Activated naive CD8-positive, alpha-beta T cell treated with anti-CD3 and anti-CD28 coated beads, Interleukin-2, amount 50 U/mL, for 24 hours (primary cell): Measurements from ENCODE around the gene SMOC1.

ENCODE experiments used
- ATAC-seq: fragments of 150-1000 bp; cut with Tn5 transposase; one replicate; pipeline ENCODE4 v1.10.0; 2021
- DNase-seq: peaks from one replicate; pipeline ENCODE4 v3.0.0; 2021
- H3K27ac Mint-ChIP-seq: one replicate; pipeline ENCODE4 v1.8.0; 2021; ENCODE audit warnings: mild to moderate bottlenecking, mixed read lengths
- H3K27me3 Mint-ChIP-seq: one replicate; pipeline ENCODE4 v1.8.0; 2021; ENCODE audit warnings: mixed read lengths
- H3K36me3 Mint-ChIP-seq: one replicate; pipeline ENCODE4 v1.8.0; 2021; ENCODE audit warnings: low read depth, mixed read lengths
- H3K4me1 Mint-ChIP-seq: one replicate; pipeline ENCODE4 v1.8.0; 2021; ENCODE audit warnings: mixed read lengths
- H3K4me3 Mint-ChIP-seq: one replicate; pipeline ENCODE4 v1.8.0; 2021; ENCODE audit warnings: mild to moderate bottlenecking, moderate library complexity, mixed read lengths
- H3K9me3 Mint-ChIP-seq: one replicate; pipeline ENCODE4 v1.8.0; 2021; ENCODE audit warnings: mixed read lengths

The SMOC1 gene, protein sequence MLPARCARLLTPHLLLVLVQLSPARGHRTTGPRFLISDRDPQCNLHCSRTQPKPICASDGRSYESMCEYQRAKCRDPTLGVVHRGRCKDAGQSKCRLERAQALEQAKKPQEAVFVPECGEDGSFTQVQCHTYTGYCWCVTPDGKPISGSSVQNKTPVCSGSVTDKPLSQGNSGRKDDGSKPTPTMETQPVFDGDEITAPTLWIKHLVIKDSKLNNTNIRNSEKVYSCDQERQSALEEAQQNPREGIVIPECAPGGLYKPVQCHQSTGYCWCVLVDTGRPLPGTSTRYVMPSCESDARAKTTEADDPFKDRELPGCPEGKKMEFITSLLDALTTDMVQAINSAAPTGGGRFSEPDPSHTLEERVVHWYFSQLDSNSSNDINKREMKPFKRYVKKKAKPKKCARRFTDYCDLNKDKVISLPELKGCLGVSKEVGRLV

GRCh38 chr14:69879175-69880043 lies at the start of gene SMOC1:
Gene SMOC1 (plus strand): TSS chr14:69879416. CDS start chr14:69879679, 263 bp downstream.
- Mint-ChIP-seq H3K9me3 (no peaks in the 10 kb centered on the region), H3K27ac (no peak within 1 kb of the TSS), H3K27me3 (peaks cover 56% of the 10 kb centered on the region), H3K4me1 (no peaks in the 10 kb centered on the region), H3K4me3 (no peak within 1 kb of the TSS), H3K36me3 (no peaks in the 10 kb centered on the region)
- ATAC-seq (peak; percentile 57), DNase-seq (peak; percentile 39)

DNA sequence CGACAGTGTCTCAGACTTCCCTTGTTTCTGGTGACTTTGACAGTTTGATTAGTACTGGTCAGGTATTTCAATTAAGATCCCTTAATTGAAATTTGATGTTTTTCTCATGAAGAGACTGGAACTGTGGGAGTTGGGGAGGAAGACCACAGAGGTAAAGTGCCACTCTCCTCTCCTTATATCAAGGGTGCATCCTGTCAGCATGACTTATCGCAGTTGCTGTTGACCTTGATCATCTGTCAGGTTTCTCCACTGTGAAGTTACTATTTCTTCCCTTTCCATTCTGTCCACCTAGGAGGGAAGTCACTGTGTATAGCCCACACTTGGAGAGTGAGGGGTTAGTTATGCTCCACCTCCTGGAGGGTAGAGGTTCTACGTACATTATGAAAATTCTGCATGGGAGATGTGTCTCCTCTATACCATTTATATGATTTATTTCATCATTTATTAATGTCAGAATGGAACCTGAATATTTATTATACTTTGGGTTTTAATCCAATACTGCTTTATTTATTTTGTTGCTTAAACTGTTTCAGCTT lies 40.3 kb upstream of the SMOC1 start:
- H3K4me1 Mint-ChIP-seq = no peaks in the 10 kb centered on the region
- no peaks in the 10 kb centered on the region for H3K9me3 Mint-ChIP-seq
- peaks cover 7% of the 10 kb centered on the region for H3K27me3 Mint-ChIP-seq
- H3K4me3 Mint-ChIP-seq = no peak overlapping the region
- ATAC-seq (no peak), DNase-seq (no peak)
- no peaks in the 10 kb centered on the region for H3K36me3 Mint-ChIP-seq
- H3K27ac Mint-ChIP-seq = no peak overlapping the region

GRCh38 chr14:69839661-69840060 lies 39.6 kb upstream of the SMOC1 start:
- Mint-ChIP-seq H3K4me3 (no peak overlapping the region), H3K4me1 (no peaks in the 10 kb centered on the region), H3K36me3 (no peaks in the 10 kb centered on the region), H3K27ac (no peak overlapping the region), H3K27me3 (peaks cover 7% of the 10 kb centered on the region), H3K9me3 (no peaks in the 10 kb centered on the region)
- no peak for DNase-seq
- ATAC-seq = no peak

- Mint-ChIP-seq H3K36me3 (no peaks in the 10 kb centered on the region), H3K9me3 (no peaks in the 10 kb centered on the region), H3K27ac (no peak overlapping the region), H3K4me1 (no peaks in the 10 kb centered on the region), H3K27me3 (no peaks in the 10 kb centered on the region), H3K4me3 (no peak overlapping the region)
- no peak for ATAC-seq
- DNase-seq = no peak
Observed at GRCh38 chr14:69841656-69842055, 37.6 kb upstream of the SMOC1 start.

DNA sequence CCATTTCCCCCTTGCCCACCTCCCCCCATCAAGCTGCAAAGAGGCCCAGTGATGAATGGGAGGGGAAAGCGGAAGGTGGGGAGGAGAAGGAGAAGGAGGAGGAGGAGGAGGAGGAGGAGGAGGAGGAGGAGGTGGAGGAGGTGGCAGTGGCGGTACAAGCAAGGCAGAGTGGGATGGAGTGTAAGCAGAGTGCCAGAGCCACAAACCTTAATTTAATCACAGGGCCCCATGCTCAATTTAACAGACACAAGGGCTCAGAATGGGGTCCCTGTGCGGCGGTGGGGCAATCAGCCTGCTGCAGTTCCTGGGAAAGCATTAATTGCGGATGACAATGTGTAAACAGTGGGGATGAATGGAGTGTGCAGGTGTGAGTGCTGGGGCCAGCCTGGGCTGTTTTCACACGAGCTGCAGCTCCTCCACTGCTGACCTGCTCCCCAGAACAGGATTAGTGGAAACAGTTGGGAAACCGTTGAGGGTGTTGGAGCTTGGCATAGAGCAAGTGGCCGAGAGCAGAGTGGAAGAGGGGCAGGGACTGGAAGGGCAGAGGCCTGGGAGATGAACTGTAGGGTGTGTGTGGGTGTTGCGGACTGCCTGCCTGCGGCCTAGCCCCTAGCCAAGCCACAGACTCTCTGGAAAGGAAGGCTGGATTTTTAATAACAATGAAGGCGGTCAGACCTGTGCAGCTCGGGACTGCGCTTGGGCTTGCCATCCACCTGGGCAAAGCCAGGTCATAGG lies 36.4 kb upstream of the SMOC1 start:
- DNase-seq (no peak), ATAC-seq (no peak)
- Mint-ChIP-seq H3K4me3 (no peak overlapping the region), H3K9me3 (no peaks in the 10 kb centered on the region), H3K27ac (no peak overlapping the region), H3K36me3 (no peaks in the 10 kb centered on the region), H3K4me1 (no peaks in the 10 kb centered on the region), H3K27me3 (no peaks in the 10 kb centered on the region)

GRCh38 chr14:69844171-69844570 lies 35.0 kb upstream of the SMOC1 start:
- H3K27ac Mint-ChIP-seq = no peak overlapping the region
- DNase-seq (no peak), ATAC-seq (no peak)
- no peak overlapping the region for H3K4me3 Mint-ChIP-seq
- H3K4me1 Mint-ChIP-seq = no peaks in the 10 kb centered on the region
- H3K27me3 Mint-ChIP-seq = no peaks in the 10 kb centered on the region
- H3K36me3 Mint-ChIP-seq = no peaks in the 10 kb centered on the region
- H3K9me3 Mint-ChIP-seq = no peaks in the 10 kb centered on the region

DNA sequence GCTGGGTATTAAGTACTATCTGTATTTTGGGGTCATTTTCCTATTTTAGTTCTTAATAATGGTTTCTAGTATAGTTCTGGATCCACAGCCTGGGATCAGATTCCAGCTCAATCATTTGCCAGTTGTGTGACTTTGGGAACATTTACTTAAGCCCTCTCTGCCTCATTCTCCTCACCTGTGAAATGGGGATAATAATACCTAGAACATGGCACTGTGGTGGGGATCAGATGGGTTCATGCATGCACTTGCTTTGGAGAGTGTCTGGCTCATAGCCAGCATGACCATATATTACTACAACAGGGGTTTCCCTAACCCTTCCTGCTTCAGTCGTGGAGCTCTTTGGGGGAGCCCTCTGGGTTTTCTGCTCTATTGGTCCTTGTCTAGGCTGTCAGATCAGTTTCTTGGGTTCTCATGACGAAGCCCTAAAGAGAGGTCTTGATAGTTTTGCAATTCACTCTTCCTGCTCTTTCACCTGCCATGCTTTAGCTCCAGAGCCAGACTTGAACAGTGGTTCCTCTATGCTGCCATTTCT lies 34.1 kb upstream of the SMOC1 start:
- no peak for ATAC-seq
- H3K4me3 Mint-ChIP-seq = no peak overlapping the region
- no peaks in the 10 kb centered on the region for H3K27me3 Mint-ChIP-seq
- no peak overlapping the region for H3K27ac Mint-ChIP-seq
- DNase-seq = no peak
- H3K36me3 Mint-ChIP-seq = no peaks in the 10 kb centered on the region
- H3K9me3 Mint-ChIP-seq = no peaks in the 10 kb centered on the region
- H3K4me1 Mint-ChIP-seq = no peaks in the 10 kb centered on the region

- no peak overlapping the region for H3K27ac Mint-ChIP-seq
- H3K4me1 Mint-ChIP-seq = no peaks in the 10 kb centered on the region
- ATAC-seq (no peak), DNase-seq (no peak)
- no peak overlapping the region for H3K4me3 Mint-ChIP-seq
- no peaks in the 10 kb centered on the region for H3K36me3 Mint-ChIP-seq
- no peaks in the 10 kb centered on the region for H3K9me3 Mint-ChIP-seq
- H3K27me3 Mint-ChIP-seq = no peaks in the 10 kb centered on the region
Observed at GRCh38 chr14:69845787-69846186, 33.4 kb upstream of the SMOC1 start.

DNA sequence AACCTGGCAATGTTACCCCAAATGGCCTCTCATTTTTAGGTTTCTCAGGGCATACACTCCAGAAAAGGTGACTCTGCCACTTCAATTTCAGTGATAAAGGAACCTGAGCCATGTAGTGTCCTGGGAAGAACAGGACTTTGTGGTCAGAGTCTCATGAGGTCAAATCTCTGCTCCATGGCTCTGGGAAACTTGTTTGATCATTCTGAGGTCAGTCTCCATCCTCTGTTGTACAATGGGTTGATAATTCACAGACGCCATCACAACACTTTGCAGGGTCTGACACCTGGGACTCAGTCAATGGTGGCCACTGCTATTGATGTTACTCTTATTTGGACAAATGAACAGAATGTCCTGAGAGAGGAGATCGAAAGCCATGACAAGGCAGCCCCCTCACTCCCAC lies 31.1 kb upstream of the SMOC1 start:
- DNase-seq (no peak), ATAC-seq (no peak)
- no peaks in the 10 kb centered on the region for H3K27me3 Mint-ChIP-seq
- H3K4me3 Mint-ChIP-seq = no peak overlapping the region
- no peak overlapping the region for H3K27ac Mint-ChIP-seq
- no peaks in the 10 kb centered on the region for H3K9me3 Mint-ChIP-seq
- no peaks in the 10 kb centered on the region for H3K4me1 Mint-ChIP-seq
- no peaks in the 10 kb centered on the region for H3K36me3 Mint-ChIP-seq

GRCh38 chr14:69848903-69849391 lies 30.3 kb upstream of the SMOC1 start:
- DNase-seq = no peak

GRCh38 chr14:69850086-69850735 lies 29.0 kb upstream of the SMOC1 start:
- Mint-ChIP-seq H3K9me3 (no peaks in the 10 kb centered on the region), H3K4me1 (no peaks in the 10 kb centered on the region), H3K27ac (no peak overlapping the region), H3K4me3 (no peak overlapping the region), H3K27me3 (peaks cover 2% of the 10 kb centered on the region), H3K36me3 (no peaks in the 10 kb centered on the region)
- DNase-seq (no peak), ATAC-seq (no peak)

More at GRCh38 chr14:69848903-69849391, 30.3 kb upstream of the SMOC1 start:
- no peak for ATAC-seq
- H3K4me3 Mint-ChIP-seq = no peak overlapping the region
- H3K4me1 Mint-ChIP-seq = no peaks in the 10 kb centered on the region
- no peaks in the 10 kb centered on the region for H3K27me3 Mint-ChIP-seq
- H3K9me3 Mint-ChIP-seq = no peaks in the 10 kb centered on the region
- H3K36me3 Mint-ChIP-seq = no peaks in the 10 kb centered on the region
- H3K27ac Mint-ChIP-seq = no peak overlapping the region

- no peaks in the 10 kb centered on the region for H3K9me3 Mint-ChIP-seq
- no peaks in the 10 kb centered on the region for H3K36me3 Mint-ChIP-seq
- peaks cover 2% of the 10 kb centered on the region for H3K27me3 Mint-ChIP-seq
- H3K4me1 Mint-ChIP-seq = no peaks in the 10 kb centered on the region
- DNase-seq (no peak), ATAC-seq (no peak)
- no peak overlapping the region for H3K27ac Mint-ChIP-seq
- no peak overlapping the region for H3K4me3 Mint-ChIP-seq
Observed at GRCh38 chr14:69850736-69851112, 28.5 kb upstream of the SMOC1 start.

GRCh38 chr14:69852531-69853321 lies 26.5 kb upstream of the SMOC1 start:
- peaks cover 2% of the 10 kb centered on the region for H3K27me3 Mint-ChIP-seq
- no peak overlapping the region for H3K4me3 Mint-ChIP-seq
- DNase-seq = no peak
- no peaks in the 10 kb centered on the region for H3K9me3 Mint-ChIP-seq
- no peak for ATAC-seq
- H3K27ac Mint-ChIP-seq = no peak overlapping the region
- no peaks in the 10 kb centered on the region for H3K36me3 Mint-ChIP-seq
- no peaks in the 10 kb centered on the region for H3K4me1 Mint-ChIP-seq
